OCI-LY7 (cell line): ENCODE results near the gene TNS3. TPM values are rescaled to one million over a fixed set of nuclear protein-coding genes. Genes with fewer than 3 reads are reported as not detected.

ENCODE experiments used
- BruUV-seq: library from RNA; stranded (reverse); fragments of 400-500 nt; replicated peaks from 2 replicates; lab custom pipeline; 2021; lab: Mats Ljungman, UMichigan
- CTCF ChIA-PET: fragments of 300-600 bp; sonication (Branson Sonifier 250); formaldehyde crosslinking; loops from one replicate; lab custom pipeline; 2022; ENCODE audit warnings: antibody characterized with exemption; ENCODE audit not compliant: unreplicated experiment; lab: Charles Lee
- POLR2A ChIA-PET: fragments of 300-600 bp; sonication (Branson Sonifier 250); formaldehyde crosslinking; loops from one replicate; lab custom pipeline; 2022; ENCODE audit warnings: antibody characterized with exemption; lab: Charles Lee
- DNase-seq: peaks from one replicate; pipeline ENCODE4 v3.0.0-alpha.2; 2015; ENCODE audit warnings: low spot score
- H2AFZ ChIP-seq: fragments of 200-600 bp; sonication (generic), shearing (Covaris generic); 2 replicates; pipeline ENCODE4 v1.6.1; 2014; ENCODE audit warnings: mild to moderate bottlenecking, antibody characterized with exemption, low read length, moderate library complexity
- H3K27ac ChIP-seq: fragments of 200-600 bp; sonication (generic); 2 replicates; pipeline ENCODE4 v1.5.1; 2014; ENCODE audit warnings: mixed run types, low read depth, mild to moderate bottlenecking, moderate library complexity, low read length, inconsistent platforms; ENCODE audit not compliant: poor library complexity, severe bottlenecking
- H3K36me3 ChIP-seq: fragments of 200-600 bp; sonication (generic); 2 replicates; pipeline ENCODE4 v1.6.1; 2014; ENCODE audit warnings: mild to moderate bottlenecking, antibody characterized with exemption, low read length, moderate library complexity, mixed read lengths; ENCODE audit not compliant: insufficient read depth
- H3K4me1 ChIP-seq: fragments of 200-600 bp; sonication (generic); 2 replicates; pipeline ENCODE4 v1.5.1; 2014; ENCODE audit warnings: mild to moderate bottlenecking, low read length; ENCODE audit not compliant: insufficient read depth, poor library complexity, severe bottlenecking
- H3K4me2 ChIP-seq: fragments of 200-600 bp; sonication (generic); 2 replicates; pipeline ENCODE4 v1.6.1; 2014; ENCODE audit warnings: mild to moderate bottlenecking, low read length
- H3K4me3 ChIP-seq: fragments of 200-600 bp; sonication (generic); 2 replicates; pipeline ENCODE4 v1.5.1; 2014; ENCODE audit warnings: mild to moderate bottlenecking, low read depth, low read length; ENCODE audit not compliant: poor library complexity, severe bottlenecking
- H3K79me2 ChIP-seq: fragments of 200-600 bp; sonication (generic); 2 replicates; pipeline ENCODE4 v1.6.1; 2016; ENCODE audit warnings: low read depth, mild to moderate bottlenecking, low read length, moderate library complexity, mixed read lengths; ENCODE audit not compliant: insufficient read depth
- H3K9me2 ChIP-seq: fragments of 200-600 bp; sonication (generic); 2 replicates; pipeline ENCODE4 v1.6.1; 2016; ENCODE audit warnings: mild to moderate bottlenecking, low read length, mixed read lengths; ENCODE audit not compliant: insufficient read depth
- H3K9me3 ChIP-seq: fragments of 200-600 bp; sonication (generic); 2 replicates; pipeline ENCODE4 v1.6.1; 2014; ENCODE audit warnings: mild to moderate bottlenecking, mixed run types, low read length, mixed read lengths
- H4K20me1 ChIP-seq: fragments of 200-600 bp; sonication (generic); 2 replicates; pipeline ENCODE4 v1.6.1; 2014; ENCODE audit warnings: mild to moderate bottlenecking, antibody characterized with exemption, low read length, moderate library complexity, mixed read lengths; ENCODE audit not compliant: insufficient read depth
- EZH2phosphoT487 ChIP-seq: fragments of 200-600 bp; sonication (generic); IDR thresholded peaks from 2 replicates; pipeline ENCODE4 v1.6.1; 2018; ENCODE audit warnings: low read depth, borderline replicate concordance, mild to moderate bottlenecking, mixed run types, antibody characterized with exemption, low read length, moderate library complexity, mixed read lengths
- intact Hi-C: fragments of 100-400 bp; cut with micrococcal nuclease; formaldehyde crosslinking; loops from one replicate; pipeline ENCODE4 v1.10.0; 2022; ENCODE audit not compliant: unreplicated experiment
- total RNA-seq, 2 experiments: library from RNA; depleted of rRNA in 1 of 2; stranded (reverse); fragments of >200 nt in 1 of 2; shearing (Covaris generic) in 1 of 2; gene quantifications; 2 replicates each; pipeline ENCODE4 v1.2.3, GENCODE V29; 2014 to 2022
- TF ChIP-seq, protein P1 (sequence below): fragments of 200-600 bp; sonication (generic); conservative IDR thresholded peaks from 2 replicates; pipeline ENCODE4 v1.5.1; 2014; ENCODE audit warnings: mild to moderate bottlenecking, antibody characterized with exemption, low read length, moderate library complexity, mixed read lengths

TNS3 gene
- total RNA-seq, 2 experiments from 2014 or later: 9.5 to 42.1 TPM

DNA sequence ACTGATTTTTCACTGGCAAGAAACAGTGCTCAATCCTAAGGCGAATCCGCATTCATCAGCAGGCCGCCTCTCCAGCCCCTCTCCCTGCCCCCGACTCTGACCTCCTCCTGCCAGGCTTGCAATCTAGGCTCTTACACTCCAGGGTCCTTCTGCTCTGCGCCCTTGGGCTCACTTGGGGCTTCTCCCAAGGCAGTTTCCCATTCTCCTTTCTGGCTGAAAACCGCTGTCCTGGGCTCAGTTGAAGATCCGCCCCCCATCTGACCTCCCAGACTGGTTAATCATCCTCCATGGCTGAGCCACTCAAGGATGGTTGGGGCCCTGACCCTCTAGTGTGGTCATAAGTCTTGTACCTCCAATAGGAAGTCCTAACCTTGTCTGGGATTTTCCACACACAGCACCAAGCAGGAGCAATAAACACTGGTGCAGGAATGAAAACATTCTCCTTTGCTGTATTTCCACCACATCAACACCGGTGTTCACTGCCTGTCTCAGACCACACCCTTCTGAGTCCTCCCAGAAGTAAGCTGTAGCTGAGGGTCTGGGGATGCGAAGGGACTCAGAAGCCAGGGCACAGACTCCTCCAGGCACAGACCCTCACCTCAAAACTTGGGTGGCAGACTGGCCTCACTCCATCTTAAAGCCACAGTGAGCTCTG is 42.4 kb downstream of the TNS3 start:
- Histone ChIP-seq H3K79me2 (no peaks in the 10 kb centered on the region), H2AFZ (no peak overlapping the region), H3K36me3 (no peaks in the 10 kb centered on the region), H3K9me3 (no peaks in the 10 kb centered on the region), H3K4me3 (no peak overlapping the region), H3K4me2 (no peak overlapping the region), H3K4me1 (peaks cover 12% of the 10 kb centered on the region), H3K27ac (no peak overlapping the region), H4K20me1 (no peaks in the 10 kb centered on the region; the same call in 1 of the 2 replicates), H3K9me2 (no peaks in the 10 kb centered on the region)
- POLR2A ChIA-PET: interaction anchor here (0.6 kb wide), 1 partner anchor 59 kb away, joined by 3 read pairs; no protein-coding TSS in a partner anchor
- TF ChIP-seq, protein P1, sequence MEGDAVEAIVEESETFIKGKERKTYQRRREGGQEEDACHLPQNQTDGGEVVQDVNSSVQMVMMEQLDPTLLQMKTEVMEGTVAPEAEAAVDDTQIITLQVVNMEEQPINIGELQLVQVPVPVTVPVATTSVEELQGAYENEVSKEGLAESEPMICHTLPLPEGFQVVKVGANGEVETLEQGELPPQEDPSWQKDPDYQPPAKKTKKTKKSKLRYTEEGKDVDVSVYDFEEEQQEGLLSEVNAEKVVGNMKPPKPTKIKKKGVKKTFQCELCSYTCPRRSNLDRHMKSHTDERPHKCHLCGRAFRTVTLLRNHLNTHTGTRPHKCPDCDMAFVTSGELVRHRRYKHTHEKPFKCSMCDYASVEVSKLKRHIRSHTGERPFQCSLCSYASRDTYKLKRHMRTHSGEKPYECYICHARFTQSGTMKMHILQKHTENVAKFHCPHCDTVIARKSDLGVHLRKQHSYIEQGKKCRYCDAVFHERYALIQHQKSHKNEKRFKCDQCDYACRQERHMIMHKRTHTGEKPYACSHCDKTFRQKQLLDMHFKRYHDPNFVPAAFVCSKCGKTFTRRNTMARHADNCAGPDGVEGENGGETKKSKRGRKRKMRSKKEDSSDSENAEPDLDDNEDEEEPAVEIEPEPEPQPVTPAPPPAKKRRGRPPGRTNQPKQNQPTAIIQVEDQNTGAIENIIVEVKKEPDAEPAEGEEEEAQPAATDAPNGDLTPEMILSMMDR: no peak
- TF ChIP-seq EZH2phosphoT487: no peak
- intact Hi-C loops: no loop called here
- no peak for DNase-seq
- no TSS peak for BruUV-seq
- CTCF ChIA-PET: no interaction called here

DNA sequence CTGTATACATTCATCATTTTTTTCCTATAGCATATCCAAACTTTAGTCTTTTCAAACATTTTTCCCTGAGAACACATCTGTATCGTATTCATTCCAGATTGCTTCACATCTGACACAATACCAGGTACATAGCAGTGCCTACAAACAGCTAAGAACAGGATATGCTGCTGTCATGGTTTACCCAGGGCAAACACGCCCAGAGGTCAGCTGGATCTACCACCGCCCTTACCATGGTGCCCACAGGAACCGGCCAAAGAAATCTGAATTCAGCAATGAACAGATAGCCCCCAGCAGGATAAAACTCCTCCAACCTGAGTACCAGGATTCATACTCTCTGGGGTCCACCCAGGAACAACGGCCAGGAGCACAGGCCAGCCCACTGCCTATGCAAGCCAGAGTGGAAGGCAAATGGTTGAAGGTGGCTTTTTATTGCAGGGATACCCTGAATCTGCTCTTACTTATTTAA is 43.0 kb downstream of the TNS3 start:
- DNase-seq: no peak
- TF ChIP-seq, protein P1: no peak
- TF ChIP-seq EZH2phosphoT487: no peak
- no peak overlapping the region for H3K27ac ChIP-seq
- CTCF ChIA-PET: no interaction called here
- POLR2A ChIA-PET: no interaction called here
- H3K36me3 ChIP-seq: no peaks in the 10 kb centered on the region
- no peak overlapping the region for H3K4me2 ChIP-seq
- no peak overlapping the region for H2AFZ ChIP-seq
- no peaks in the 10 kb centered on the region for H3K79me2 ChIP-seq
- no peak overlapping the region for H3K4me3 ChIP-seq
- H4K20me1 ChIP-seq: no peaks in the 10 kb centered on the region
- H3K4me1 ChIP-seq: peaks cover 6% of the 10 kb centered on the region
- no peaks in the 10 kb centered on the region for H3K9me2 ChIP-seq
- intact Hi-C loops: no loop called here
- H3K9me3 ChIP-seq: no peaks in the 10 kb centered on the region
- BruUV-seq: no TSS peak
